NCI-H226 (cell line): Measurements from ENCODE around the gene TMIGD1.

Experiments used
- DNase-seq: peaks from one replicate; pipeline ENCODE4 v3.0.0-alpha.2; 2015

TMIGD1 gene

GRCh38 chr17:30326809-30327208 lies 7.0 kb downstream of the TMIGD1 start:
- no peak for DNase-seq

- no peak for DNase-seq
Observed at GRCh38 chr17:30324723-30325122, 9.1 kb downstream of the TMIGD1 start.

- DNase-seq, result peak; percentile 73
Observed at GRCh38 chr17:30323895-30324319, 9.9 kb downstream of the TMIGD1 start.

- DNase-seq, result no peak
Observed at GRCh38 chr17:30323262-30323894, 10.5 kb downstream of the TMIGD1 start.

GRCh38 chr17:30321314-30321713 lies 12.5 kb downstream of the TMIGD1 start:
- no peak for DNase-seq

GRCh38 chr17:30318155-30318554 lies 15.7 kb downstream of the TMIGD1 start:
- peak; percentile 33 for DNase-seq

- DNase-seq, result no peak
Observed at GRCh38 chr17:30316736-30317135, 17.1 kb downstream of the TMIGD1 start.

- DNase-seq, result no peak
Observed at GRCh38 chr17:30315106-30315505, 18.8 kb downstream of the TMIGD1 start.

- no peak for DNase-seq
Observed at GRCh38 chr17:30314474-30314873, 19.4 kb downstream of the TMIGD1 start.

- no peak for DNase-seq
Observed at GRCh38 chr17:30312226-30312625, 21.6 kb downstream of the TMIGD1 start.

- no peak for DNase-seq
Observed at GRCh38 chr17:30310562-30310961, 23.3 kb downstream of the TMIGD1 start.

- DNase-seq, result no peak
Observed at GRCh38 chr17:30309591-30309990, 24.3 kb downstream of the TMIGD1 start.

GRCh38 chr17:30308406-30308805 lies 25.5 kb downstream of the TMIGD1 start:
- DNase-seq, result no peak

- peak; percentile 85 for DNase-seq
Observed at GRCh38 chr17:30304778-30305177, 29.1 kb downstream of the TMIGD1 start.

- no peak for DNase-seq
Observed at GRCh38 chr17:30302241-30302640, 31.6 kb downstream of the TMIGD1 start.

- no peak for DNase-seq
Observed at GRCh38 chr17:30300818-30301217, 33.0 kb downstream of the TMIGD1 start.

- DNase-seq, result no peak
Observed at GRCh38 chr17:30299000-30299399, 34.9 kb downstream of the TMIGD1 start.

- no peak for DNase-seq
Observed at GRCh38 chr17:30297715-30298114, 36.1 kb downstream of the TMIGD1 start.

- no peak for DNase-seq
Observed at GRCh38 chr17:30296499-30297080, 37.3 kb downstream of the TMIGD1 start.

GRCh38 chr17:30292286-30292858 lies 41.5 kb downstream of the TMIGD1 start:
- DNase-seq, result no peak

GRCh38 chr17:30291543-30292285 lies 42.1 kb downstream of the TMIGD1 start, which contains the start of gene BLMH:
Gene BLMH, minus strand, starts transcription at chr17:30291944. Its CDS starts 125 bp downstream, at chr17:30291819.
- DNase-seq, result peak; percentile 75

GRCh38 chr17:30290696-30291542 lies 42.9 kb downstream of the TMIGD1 start:
- DNase-seq, result no peak

GRCh38 chr17:30290077-30290476 lies 43.8 kb downstream of the TMIGD1 start:
- DNase-seq, result no peak
